ENCODE results near the gene NKD1. TPM values are rescaled to one million over a fixed set of nuclear protein-coding genes. Genes with fewer than 3 reads are reported as not detected.

Gene NKD1
- total RNA-seq, 2 experiments from 2014 or later, result 0.91 to 1.1 TPM

GRCh38 chr16:50552476-50553101 is 4.4 kb downstream of the NKD1 start:
- DNase-seq, result no peak
- Mint-ChIP-seq H3K27me3 (peaks cover 43% of the 10 kb centered on the region), H3K36me3 (peaks cover 2% of the 10 kb centered on the region), H3K27ac (no peak overlapping the region), H3K4me1 (peaks cover 1% of the 10 kb centered on the region), H3K9me3 (peaks cover 2% of the 10 kb centered on the region), H3K4me3 (no peak overlapping the region)
- POLR2A ChIA-PET, result no interaction called here
- no peak for ATAC-seq (ENCODE audit: low read depth)

GRCh38 chr16:50553182-50553710 is 5.0 kb downstream of the NKD1 start:
- Mint-ChIP-seq H3K4me3 (no peak overlapping the region), H3K9me3 (peaks cover 2% of the 10 kb centered on the region), H3K4me1 (peaks cover 2% of the 10 kb centered on the region), H3K27ac (no peak overlapping the region), H3K27me3 (peaks cover 43% of the 10 kb centered on the region), H3K36me3 (peaks cover 2% of the 10 kb centered on the region)
- ATAC-seq (ENCODE audit: low read depth) (no peak), DNase-seq (no peak)
- POLR2A ChIA-PET, result no interaction called here

GRCh38 chr16:50553731-50554360 is 5.7 kb downstream of the NKD1 start:
- H3K9me3 Mint-ChIP-seq, result peaks cover 2% of the 10 kb centered on the region
- no peak for ATAC-seq (ENCODE audit: low read depth)
- peaks cover 3% of the 10 kb centered on the region for H3K4me1 Mint-ChIP-seq

GRCh38 chr16:50555269-50555875 is 7.2 kb downstream of the NKD1 start:
- Mint-ChIP-seq H3K4me1 (peaks cover 2% of the 10 kb centered on the region), H3K27me3 (peaks cover 27% of the 10 kb centered on the region), H3K9me3 (peaks cover 2% of the 10 kb centered on the region), H3K36me3 (peaks cover 2% of the 10 kb centered on the region), H3K4me3 (no peak overlapping the region), H3K27ac (no peak overlapping the region)
- no peak for DNase-seq
- POLR2A ChIA-PET, result no interaction called here
- no peak for ATAC-seq (ENCODE audit: low read depth)

More at GRCh38 chr16:50553731-50554360, 5.7 kb downstream of the NKD1 start:
- POLR2A ChIA-PET, result no interaction called here
- no peak for DNase-seq
- Mint-ChIP-seq H3K27me3 (peaks cover 41% of the 10 kb centered on the region), H3K4me3 (no peak overlapping the region), H3K27ac (no peak overlapping the region), H3K36me3 (peaks cover 2% of the 10 kb centered on the region)

- Mint-ChIP-seq H3K9me3 (peaks cover 2% of the 10 kb centered on the region), H3K27ac (no peak overlapping the region), H3K36me3 (peaks cover 2% of the 10 kb centered on the region), H3K4me3 (no peak overlapping the region), H3K4me1 (peaks cover 2% of the 10 kb centered on the region), H3K27me3 (peaks cover 20% of the 10 kb centered on the region)
- DNase-seq, result no peak
- POLR2A ChIA-PET, result no interaction called here
- ATAC-seq (ENCODE audit: low read depth), result no peak
Observed at GRCh38 chr16:50555952-50556673, 7.9 kb downstream of the NKD1 start.

- ATAC-seq (ENCODE audit: low read depth) (no peak), DNase-seq (no peak)
- peaks cover 2% of the 10 kb centered on the region for H3K9me3 Mint-ChIP-seq
- no peak overlapping the region for H3K27ac Mint-ChIP-seq
- H3K4me3 Mint-ChIP-seq, result no peak overlapping the region
- peaks cover 2% of the 10 kb centered on the region for H3K4me1 Mint-ChIP-seq
- POLR2A ChIA-PET, result no interaction called here
- H3K27me3 Mint-ChIP-seq, result peaks cover 12% of the 10 kb centered on the region
- H3K36me3 Mint-ChIP-seq, result peaks cover 2% of the 10 kb centered on the region
Observed at GRCh38 chr16:50557046-50557445, 8.8 kb downstream of the NKD1 start.

GRCh38 chr16:50558913-50559312 is 10.7 kb downstream of the NKD1 start:
- Mint-ChIP-seq H3K9me3 (peaks cover 2% of the 10 kb centered on the region), H3K36me3 (peaks cover 2% of the 10 kb centered on the region), H3K4me3 (no peak overlapping the region), H3K27me3 (peaks cover 3% of the 10 kb centered on the region), H3K27ac (no peak overlapping the region), H3K4me1 (peaks cover 2% of the 10 kb centered on the region)
- ATAC-seq (ENCODE audit: low read depth) (no peak), DNase-seq (no peak)
- POLR2A ChIA-PET, result no interaction called here

- Mint-ChIP-seq H3K36me3 (peaks cover 2% of the 10 kb centered on the region), H3K27ac (no peak overlapping the region), H3K9me3 (peaks cover 2% of the 10 kb centered on the region), H3K4me1 (peaks cover 2% of the 10 kb centered on the region), H3K27me3 (no peaks in the 10 kb centered on the region), H3K4me3 (no peak overlapping the region)
- POLR2A ChIA-PET, result no interaction called here
- no peak for DNase-seq
- ATAC-seq (ENCODE audit: low read depth), result no peak
Observed at GRCh38 chr16:50559342-50559741, 11.1 kb downstream of the NKD1 start.

GRCh38 chr16:50559804-50560514 is 11.8 kb downstream of the NKD1 start:
- no peak for DNase-seq
- no peak overlapping the region for H3K4me3 Mint-ChIP-seq
- ATAC-seq (ENCODE audit: low read depth), result no peak
- H3K27me3 Mint-ChIP-seq, result no peaks in the 10 kb centered on the region
- peaks cover 2% of the 10 kb centered on the region for H3K4me1 Mint-ChIP-seq
- no peak overlapping the region for H3K27ac Mint-ChIP-seq
- H3K9me3 Mint-ChIP-seq, result peaks cover 2% of the 10 kb centered on the region
- POLR2A ChIA-PET, result no interaction called here
- H3K36me3 Mint-ChIP-seq, result peaks cover 2% of the 10 kb centered on the region

GRCh38 chr16:50560903-50561863 is 13.0 kb downstream of the NKD1 start:
- Mint-ChIP-seq H3K9me3 (peaks cover 2% of the 10 kb centered on the region), H3K4me3 (no peak overlapping the region), H3K36me3 (peaks cover 2% of the 10 kb centered on the region), H3K4me1 (peaks cover 2% of the 10 kb centered on the region), H3K27ac (no peak overlapping the region), H3K27me3 (no peaks in the 10 kb centered on the region)
- no peak for DNase-seq
- POLR2A ChIA-PET, result no interaction called here
- ATAC-seq (ENCODE audit: low read depth), result no peak

GRCh38 chr16:50562657-50563056 is 14.5 kb downstream of the NKD1 start:
- POLR2A ChIA-PET, result no interaction called here
- peaks cover 2% of the 10 kb centered on the region for H3K27me3 Mint-ChIP-seq
- H3K4me1 Mint-ChIP-seq, result peaks cover 2% of the 10 kb centered on the region
- ATAC-seq (ENCODE audit: low read depth) (no peak), DNase-seq (no peak)
- no peaks in the 10 kb centered on the region for H3K9me3 Mint-ChIP-seq
- H3K27ac Mint-ChIP-seq, result no peak overlapping the region
- no peak overlapping the region for H3K4me3 Mint-ChIP-seq
- no peaks in the 10 kb centered on the region for H3K36me3 Mint-ChIP-seq

GRCh38 chr16:50563989-50564388 is 15.8 kb downstream of the NKD1 start:
- Mint-ChIP-seq H3K27ac (no peak overlapping the region), H3K4me1 (peaks cover 3% of the 10 kb centered on the region), H3K27me3 (peaks cover 2% of the 10 kb centered on the region), H3K9me3 (no peaks in the 10 kb centered on the region), H3K4me3 (no peak overlapping the region), H3K36me3 (no peaks in the 10 kb centered on the region)
- ATAC-seq (ENCODE audit: low read depth), result no peak
- POLR2A ChIA-PET, result no interaction called here
- no peak for DNase-seq
